ENCODE results near the gene SFXN5.

Gene SFXN5

DNA sequence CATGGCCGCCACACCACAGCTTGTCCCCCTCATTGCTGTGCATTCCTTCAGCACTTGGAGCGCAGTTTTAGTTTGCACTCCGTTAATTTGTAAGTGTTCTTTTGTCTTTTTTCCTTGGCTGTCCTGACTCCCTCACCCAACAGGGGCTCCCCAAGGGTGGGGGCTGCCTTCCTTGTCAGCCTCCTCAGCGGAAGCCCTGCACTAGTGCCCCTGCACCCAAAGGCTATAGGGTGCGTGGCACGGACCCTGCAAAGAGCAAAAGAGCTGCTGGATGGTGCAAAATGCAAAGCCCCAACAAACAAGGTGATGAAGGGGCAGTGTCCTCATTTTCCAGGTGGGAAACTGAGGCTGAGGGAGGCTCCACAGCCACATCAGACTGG, 107.4 kb downstream of the SFXN5 start:
- no peak overlapping the region for H3K4me2 ChIP-seq (ENCODE audit: low read length)
- H4K20me1 ChIP-seq (ENCODE audit: insufficient read depth, low read length) = no peaks in the 10 kb centered on the region
- H3K4me1 ChIP-seq (ENCODE audit: insufficient read depth, low read length, severe bottlenecking) = no peaks in the 10 kb centered on the region
- no peak for TF ChIP-seq EZH2 (IDR thresholded peaks at IDR 0.05; ENCODE audit: borderline replicate concordance, low read length)
- TF ChIP-seq, protein P1, sequence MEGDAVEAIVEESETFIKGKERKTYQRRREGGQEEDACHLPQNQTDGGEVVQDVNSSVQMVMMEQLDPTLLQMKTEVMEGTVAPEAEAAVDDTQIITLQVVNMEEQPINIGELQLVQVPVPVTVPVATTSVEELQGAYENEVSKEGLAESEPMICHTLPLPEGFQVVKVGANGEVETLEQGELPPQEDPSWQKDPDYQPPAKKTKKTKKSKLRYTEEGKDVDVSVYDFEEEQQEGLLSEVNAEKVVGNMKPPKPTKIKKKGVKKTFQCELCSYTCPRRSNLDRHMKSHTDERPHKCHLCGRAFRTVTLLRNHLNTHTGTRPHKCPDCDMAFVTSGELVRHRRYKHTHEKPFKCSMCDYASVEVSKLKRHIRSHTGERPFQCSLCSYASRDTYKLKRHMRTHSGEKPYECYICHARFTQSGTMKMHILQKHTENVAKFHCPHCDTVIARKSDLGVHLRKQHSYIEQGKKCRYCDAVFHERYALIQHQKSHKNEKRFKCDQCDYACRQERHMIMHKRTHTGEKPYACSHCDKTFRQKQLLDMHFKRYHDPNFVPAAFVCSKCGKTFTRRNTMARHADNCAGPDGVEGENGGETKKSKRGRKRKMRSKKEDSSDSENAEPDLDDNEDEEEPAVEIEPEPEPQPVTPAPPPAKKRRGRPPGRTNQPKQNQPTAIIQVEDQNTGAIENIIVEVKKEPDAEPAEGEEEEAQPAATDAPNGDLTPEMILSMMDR (IDR thresholded peaks at IDR 0.05; ENCODE audit: low read length) = no peak
- H3K79me2 ChIP-seq (ENCODE audit: insufficient read depth, low read length) = no peaks in the 10 kb centered on the region
- no peaks in the 10 kb centered on the region for H3F3A ChIP-seq (ENCODE audit: insufficient read depth, low read length)
- H3K36me3 ChIP-seq (ENCODE audit: insufficient read depth, low read length) = no peaks in the 10 kb centered on the region
- no peak overlapping the region for H3K9ac ChIP-seq (ENCODE audit: low read length)
- H3K27me3 ChIP-seq (ENCODE audit: insufficient read depth, low read length) = 0 out of 2 replicates have a peak, but pooled peaks cover 4% of the 10 kb centered on the region
- no peak overlapping the region for H3K4me3 ChIP-seq (ENCODE audit: low read depth, low read length, poor library complexity, severe bottlenecking)
- H3K9me2 ChIP-seq (ENCODE audit: low read depth, low read length) = no peaks in the 10 kb centered on the region
- no peak overlapping the region for H3K27ac ChIP-seq (ENCODE audit: low read depth, low read length, poor library complexity, severe bottlenecking)
- no peak overlapping the region for H2AFZ ChIP-seq (ENCODE audit: low read length)
- no peaks in the 10 kb centered on the region for H3K9me3 ChIP-seq (ENCODE audit: low read length)

DNA sequence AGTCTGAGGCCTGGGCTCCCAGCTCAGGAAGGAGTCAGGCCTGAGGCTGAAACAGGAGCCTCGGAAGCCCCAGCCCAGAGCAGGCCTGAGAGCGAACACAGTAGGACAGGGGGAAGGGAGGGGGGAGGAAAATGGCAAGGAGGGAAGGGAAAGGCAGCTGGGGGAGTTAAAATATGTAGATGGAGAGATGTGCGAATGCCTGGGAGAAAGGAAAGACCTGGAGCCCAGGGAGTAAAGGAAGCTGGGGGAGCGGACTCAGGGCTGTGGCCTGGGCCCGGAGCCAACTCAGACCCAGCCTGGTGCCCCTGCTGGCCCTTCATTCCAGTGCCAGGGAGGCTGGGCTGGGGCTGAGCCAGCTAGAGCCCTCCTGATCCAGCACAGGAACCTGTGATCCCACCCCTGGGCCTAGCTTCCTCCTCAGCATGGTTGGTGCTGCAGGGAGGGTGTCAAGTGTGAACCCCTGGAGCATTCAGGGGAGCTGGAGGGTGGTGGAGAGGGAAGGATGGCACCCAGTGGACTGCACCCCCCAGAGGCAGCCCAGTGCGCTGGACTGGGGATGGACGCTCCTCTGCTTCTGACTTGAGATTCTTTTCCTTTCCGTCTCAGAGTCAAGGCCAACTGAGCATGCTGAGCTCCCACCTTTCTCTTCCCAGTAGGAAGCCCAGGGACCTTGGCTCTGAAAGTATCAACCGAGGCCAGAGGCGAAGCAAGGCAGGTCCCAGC, 107.9 kb downstream of the SFXN5 start:
- H3K36me3 ChIP-seq (ENCODE audit: insufficient read depth, low read length) = no peaks in the 10 kb centered on the region
- H3K4me3 ChIP-seq (ENCODE audit: low read depth, low read length, poor library complexity, severe bottlenecking) = no peak overlapping the region
- H3K9ac ChIP-seq (ENCODE audit: low read length) = no peak overlapping the region
- H3K79me2 ChIP-seq (ENCODE audit: insufficient read depth, low read length) = no peaks in the 10 kb centered on the region
- no peak overlapping the region for H3K27ac ChIP-seq (ENCODE audit: low read depth, low read length, poor library complexity, severe bottlenecking)
- no peak for TF ChIP-seq EZH2 (IDR thresholded peaks at IDR 0.05; ENCODE audit: borderline replicate concordance, low read length)
- TF ChIP-seq, protein P1 (IDR thresholded peaks at IDR 0.05; ENCODE audit: low read length) = no peak
- H2AFZ ChIP-seq (ENCODE audit: low read length) = no peak overlapping the region
- H3K9me3 ChIP-seq (ENCODE audit: low read length) = no peaks in the 10 kb centered on the region
- H3F3A ChIP-seq (ENCODE audit: insufficient read depth, low read length) = no peaks in the 10 kb centered on the region
- H3K4me1 ChIP-seq (ENCODE audit: insufficient read depth, low read length, severe bottlenecking) = no peaks in the 10 kb centered on the region
- 0 out of 2 replicates have a peak, but pooled peaks cover 4% of the 10 kb centered on the region for H3K27me3 ChIP-seq (ENCODE audit: insufficient read depth, low read length)
- no peaks in the 10 kb centered on the region for H4K20me1 ChIP-seq (ENCODE audit: insufficient read depth, low read length)
- H3K4me2 ChIP-seq (ENCODE audit: low read length) = no peak overlapping the region
- no peaks in the 10 kb centered on the region for H3K9me2 ChIP-seq (ENCODE audit: low read depth, low read length)

DNA sequence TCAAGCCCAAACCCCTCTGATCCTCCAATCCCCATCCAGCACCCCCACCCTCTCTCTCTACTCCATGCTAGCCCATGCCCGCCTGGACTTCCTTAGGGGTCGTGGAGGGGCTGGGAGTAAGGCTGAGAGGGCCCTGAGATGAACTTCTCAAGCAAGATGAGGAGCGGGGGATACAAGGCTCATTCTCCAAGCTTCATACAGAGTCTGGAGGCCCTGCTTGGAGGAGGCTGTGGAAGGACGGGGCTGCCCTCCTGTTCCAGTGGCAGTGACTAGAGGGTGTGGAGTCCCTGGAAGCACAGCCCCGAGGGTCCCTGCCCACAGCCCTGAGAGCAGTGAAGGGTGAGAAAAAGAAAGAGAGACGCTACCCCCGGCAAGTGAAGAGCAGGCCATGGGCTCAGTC, 108.6 kb downstream of the SFXN5 start:
- Histone ChIP-seq H3K9ac (ENCODE audit: low read length) (no peak overlapping the region), H3K9me2 (ENCODE audit: low read depth, low read length) (no peaks in the 10 kb centered on the region), H3K36me3 (ENCODE audit: insufficient read depth, low read length) (no peaks in the 10 kb centered on the region), H3K27ac (ENCODE audit: low read depth, low read length, poor library complexity, severe bottlenecking) (no peak overlapping the region), H2AFZ (ENCODE audit: low read length) (no peak overlapping the region), H3K79me2 (ENCODE audit: insufficient read depth, low read length) (no peaks in the 10 kb centered on the region), H4K20me1 (ENCODE audit: insufficient read depth, low read length) (no peaks in the 10 kb centered on the region), H3K27me3 (ENCODE audit: insufficient read depth, low read length) (0 out of 2 replicates have a peak, but pooled peaks cover 4% of the 10 kb centered on the region), H3K4me1 (ENCODE audit: insufficient read depth, low read length, severe bottlenecking) (no peaks in the 10 kb centered on the region), H3K4me2 (ENCODE audit: low read length) (no peak overlapping the region), H3K9me3 (ENCODE audit: low read length) (no peaks in the 10 kb centered on the region), H3F3A (ENCODE audit: insufficient read depth, low read length) (no peaks in the 10 kb centered on the region), H3K4me3 (ENCODE audit: low read depth, low read length, poor library complexity, severe bottlenecking) (no peak overlapping the region)
- TF ChIP-seq, protein P1 (IDR thresholded peaks at IDR 0.05; ENCODE audit: low read length) = no peak
- TF ChIP-seq EZH2 (IDR thresholded peaks at IDR 0.05; ENCODE audit: borderline replicate concordance, low read length) = no peak
